Mesenteric fat pad (tissue), 1 donor: ENCODE measurements around the gene ZNF575. TPM values are rescaled to one million over a fixed set of nuclear protein-coding genes. Genes with fewer than 3 reads are reported as not detected.
"Not testable (repeated sequence)": the region's sequence is repeated elsewhere in the genome, so short reads cannot be mapped to it uniquely, and the experiment has no call there.

Experiments
- DNase-seq: peaks from one replicate; pipeline ENCODE4 v3.0.0-alpha.2; 2020; ENCODE audit warnings: low spot score
- total RNA-seq: library from RNA; stranded (reverse); fragmentation: NEBNext Ultra II Directional; extraction: Animal tissue kit (Norgen Biotek cat#: 25700); gene quantifications from one replicate; pipeline ENCODE4 v1.2.1, GENCODE V29; 2021
- donor health status: DM: yes; HTN: yes; CAD: no.

The ZNF575 gene
- total RNA-seq, 1 donor from 2014 or later = 1.7 TPM

DNA sequence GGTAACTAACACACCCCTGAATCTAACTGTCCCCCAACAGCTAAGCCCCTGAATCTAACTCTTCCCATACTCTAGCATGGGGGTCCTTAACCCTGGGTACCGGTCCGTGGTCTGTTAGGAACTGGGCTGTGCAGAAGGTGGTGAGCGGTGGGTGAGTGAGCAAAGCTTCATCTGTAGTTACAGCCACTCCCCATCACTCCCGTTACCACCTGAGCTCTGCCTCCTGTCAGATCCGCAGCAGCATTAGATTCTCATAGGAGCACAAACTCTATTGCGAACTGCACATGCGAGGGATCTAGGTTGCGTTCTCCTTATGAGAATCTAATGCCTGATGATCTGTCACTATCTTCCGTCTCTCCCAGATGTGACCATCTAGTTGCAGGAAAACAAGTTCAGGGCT, 22.3 kb upstream of the ZNF575 start:
- no peak for DNase-seq

DNA sequence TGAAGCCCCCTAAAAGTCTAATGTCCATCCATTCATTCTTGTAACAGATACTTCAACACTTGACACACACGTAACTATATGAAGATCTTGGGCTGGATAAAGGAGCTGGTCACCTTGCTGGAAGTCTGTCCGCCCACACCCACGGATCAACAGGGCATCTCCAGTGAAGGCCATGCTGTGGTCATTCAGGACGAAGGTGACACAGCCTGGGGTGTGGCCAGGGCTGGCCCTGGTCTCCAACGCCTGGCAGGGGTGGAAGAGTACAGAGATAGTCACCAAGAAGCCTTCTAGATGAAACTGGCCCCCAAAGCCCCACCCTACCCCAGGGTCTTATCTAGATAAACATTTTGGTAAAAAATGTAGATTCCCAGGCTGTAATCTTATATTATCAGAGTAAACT, 21.7 kb upstream of the ZNF575 start:
- no peak for DNase-seq

DNA sequence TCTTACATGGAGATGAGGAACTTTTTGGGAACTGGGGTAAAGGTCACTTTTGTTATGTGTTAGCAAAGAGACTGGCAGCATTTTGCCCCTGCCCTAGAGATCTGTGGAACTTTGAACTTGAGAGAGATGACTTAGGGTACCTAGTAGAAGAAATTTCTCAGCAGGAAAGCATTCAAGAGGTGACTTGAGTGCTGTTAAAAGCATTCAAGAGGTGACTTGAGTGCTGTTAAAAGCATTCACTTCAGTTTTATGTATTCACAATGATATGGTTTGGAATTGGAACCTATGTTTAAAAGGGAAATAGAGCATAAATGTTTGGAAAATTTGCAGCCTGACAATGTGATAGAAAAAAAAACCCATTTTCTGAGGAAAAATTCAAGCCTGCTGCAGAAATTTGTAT, 20.6 kb upstream of the ZNF575 start:
- DNase-seq = not testable (repeated sequence)

DNA sequence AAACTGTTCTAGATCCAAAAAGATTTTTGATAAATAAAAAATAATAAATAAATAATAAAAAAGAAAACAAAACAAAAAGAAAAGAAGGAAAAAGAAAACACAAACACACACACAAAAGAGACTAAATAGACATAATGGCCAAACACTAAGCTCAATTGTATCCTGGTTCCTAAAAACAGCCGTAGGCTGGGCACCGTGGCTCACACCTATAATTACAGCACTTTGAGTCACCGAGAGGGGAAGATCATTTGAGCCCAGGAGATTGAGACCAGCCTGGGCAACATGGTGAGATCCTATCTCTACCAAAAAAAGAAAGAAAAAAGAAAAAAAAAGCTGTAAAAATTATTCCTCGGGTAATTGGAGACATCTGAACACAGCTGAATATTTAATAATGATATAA, 14.9 kb upstream of the ZNF575 start:
- no peak for DNase-seq

DNA sequence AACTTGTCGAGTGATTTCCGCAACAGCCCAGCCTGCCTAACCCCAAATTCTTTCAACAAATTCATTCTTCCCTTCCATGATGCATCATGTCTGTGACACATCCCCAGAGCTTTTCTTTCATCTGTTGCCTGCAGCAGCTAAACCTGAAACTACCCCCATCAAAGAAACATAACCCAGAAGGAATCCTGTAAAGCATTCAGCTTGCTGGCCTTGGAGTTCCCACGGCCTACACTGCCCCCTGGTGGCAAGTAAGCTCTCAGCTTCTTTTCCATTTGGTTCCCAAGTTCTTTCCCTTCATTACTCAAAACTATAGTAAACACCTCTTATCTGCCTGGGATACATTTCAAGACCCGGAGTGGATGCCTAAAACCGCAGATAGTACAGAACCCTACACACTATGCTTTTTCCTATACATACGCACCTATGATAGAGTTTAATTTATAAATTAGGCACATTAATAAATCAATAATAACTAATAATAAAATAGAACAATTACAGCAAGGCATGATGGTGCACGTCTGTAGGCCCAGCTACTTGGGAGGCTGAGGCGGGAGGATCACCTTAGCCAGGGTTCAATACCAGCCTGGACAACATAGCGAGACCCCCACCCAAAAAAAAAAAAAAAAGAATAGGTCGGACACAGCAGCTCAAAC, 13.4 kb upstream of the ZNF575 start:
- DNase-seq = no peak

DNA sequence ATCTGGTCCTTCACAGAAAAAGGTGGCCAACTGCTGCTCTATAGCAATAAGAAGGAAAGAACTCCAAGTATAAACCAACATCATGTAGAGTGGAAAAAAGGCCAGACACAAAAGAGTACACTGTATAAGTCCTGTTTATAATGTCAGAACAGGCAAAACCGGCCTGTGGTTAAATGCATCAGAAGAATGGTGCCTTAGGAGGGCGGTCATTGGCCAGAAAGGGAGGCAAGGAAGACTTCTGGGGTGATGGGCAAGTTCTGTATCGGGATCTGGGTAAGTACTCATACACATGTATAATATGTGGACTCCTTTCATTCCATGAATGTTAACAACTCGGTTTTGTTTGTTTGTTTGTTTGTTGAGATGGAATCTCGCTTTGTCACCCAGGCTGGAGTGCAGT, 10.1 kb upstream of the ZNF575 start:
- DNase-seq = no peak

DNA sequence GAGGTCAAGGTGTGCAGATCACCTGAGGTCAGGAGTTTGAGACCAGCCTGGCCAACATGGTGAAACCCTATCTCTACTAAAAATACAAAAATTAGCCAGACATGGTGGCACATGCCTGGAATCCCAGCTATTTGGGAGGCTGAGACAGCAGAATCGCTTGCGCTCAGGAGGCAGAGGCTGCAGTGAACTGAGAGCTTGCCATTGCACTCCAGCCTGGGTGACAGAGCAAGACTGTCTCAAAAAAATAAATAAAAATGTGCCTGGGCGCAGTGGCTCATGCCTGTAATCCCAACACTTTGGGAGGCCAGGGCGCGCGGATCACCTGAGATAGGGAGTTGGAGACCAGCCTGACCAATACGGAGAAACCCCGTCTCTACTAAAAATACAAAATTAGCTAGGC, 9.3 kb upstream of the ZNF575 start:
- DNase-seq = not testable (repeated sequence)

DNA sequence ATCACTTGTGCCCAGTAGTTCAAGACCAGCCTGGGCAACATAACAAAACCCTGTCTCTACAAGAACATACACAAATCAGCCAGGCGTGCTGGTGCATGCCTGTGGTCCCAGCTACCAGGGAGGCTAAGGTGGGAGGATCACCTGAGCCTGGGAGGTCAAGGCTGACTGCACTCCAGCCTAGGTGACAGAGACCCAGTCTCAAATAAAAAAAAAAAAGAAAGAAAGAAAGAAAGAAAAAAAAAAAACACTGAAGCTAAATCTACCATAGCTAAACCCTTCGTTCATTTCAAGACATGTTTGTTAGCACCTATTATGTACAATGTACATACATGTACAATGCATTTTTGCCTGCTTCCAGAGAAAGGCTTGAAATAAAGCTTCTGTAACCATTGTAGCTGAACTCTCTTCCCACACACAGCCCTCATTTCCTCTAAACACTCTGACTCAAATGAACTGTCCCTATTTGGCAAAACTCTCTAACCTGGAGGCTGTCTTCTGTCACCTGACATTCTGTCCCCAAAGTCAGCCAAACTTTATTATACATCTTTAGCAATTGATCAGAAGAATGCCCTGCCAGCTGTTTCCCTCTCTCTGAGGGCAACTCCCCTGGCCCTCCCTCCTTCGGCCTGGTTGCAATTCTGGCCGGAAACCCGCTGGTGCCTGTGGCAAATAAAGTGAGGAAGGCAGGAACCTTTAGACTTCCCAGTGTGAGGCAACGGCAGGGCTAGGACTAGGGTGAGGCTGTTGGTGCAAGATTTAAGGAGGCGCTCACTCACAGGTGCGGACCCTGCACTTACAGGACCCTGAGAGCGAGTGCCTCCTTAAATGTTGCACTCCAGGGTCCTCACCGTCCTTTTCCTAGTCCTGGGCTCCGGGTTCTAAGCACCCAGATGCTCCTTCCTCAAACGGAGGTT, 7.8 kb upstream of the ZNF575 start:
- no peak for DNase-seq

DNA sequence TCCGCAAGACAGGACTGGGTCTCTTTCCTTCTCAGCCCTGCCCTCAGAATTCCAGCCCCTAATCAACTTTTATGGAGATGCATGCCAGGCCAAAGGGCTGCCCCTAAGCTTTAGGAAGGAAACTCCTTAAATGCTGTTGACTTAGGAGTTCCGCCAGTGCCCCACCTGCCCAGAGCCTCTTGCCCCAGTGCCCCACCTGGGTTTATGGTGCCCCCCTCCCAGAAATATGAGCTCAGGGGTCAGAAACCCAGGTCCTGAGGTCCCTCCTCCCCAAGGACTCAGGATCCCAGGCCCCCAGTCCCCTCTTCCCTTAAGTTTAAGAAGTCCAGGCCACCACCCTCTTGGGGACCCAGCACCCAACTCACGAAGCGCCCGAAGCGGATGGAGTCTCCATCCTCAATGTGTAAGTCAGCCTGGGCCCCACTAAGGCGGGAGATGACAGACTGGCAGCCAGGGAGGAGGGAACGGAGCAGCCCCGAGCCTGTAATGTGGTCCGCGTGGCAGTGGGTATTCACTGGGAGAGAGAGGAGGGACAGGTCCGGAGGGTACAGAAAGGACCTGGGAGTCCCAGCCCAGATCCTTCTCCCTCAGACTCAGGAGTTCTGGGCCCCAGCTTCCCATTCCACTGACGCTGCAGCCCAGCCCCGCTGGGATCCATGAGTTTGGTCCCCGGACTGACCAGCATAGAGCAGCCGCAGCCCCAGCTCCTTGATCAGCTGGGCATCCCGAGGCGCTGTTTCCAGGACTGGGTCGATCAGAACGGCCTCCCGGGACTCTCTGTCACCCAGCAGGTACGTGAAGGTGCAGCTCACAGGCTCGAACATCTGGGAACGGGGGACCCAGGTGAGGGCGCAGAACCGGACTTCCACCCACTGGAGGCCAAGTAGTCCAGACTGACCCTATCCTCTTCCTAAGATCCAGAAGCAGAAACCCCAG, 6.9 kb upstream of the ZNF575 start:
- DNase-seq = no peak

DNA sequence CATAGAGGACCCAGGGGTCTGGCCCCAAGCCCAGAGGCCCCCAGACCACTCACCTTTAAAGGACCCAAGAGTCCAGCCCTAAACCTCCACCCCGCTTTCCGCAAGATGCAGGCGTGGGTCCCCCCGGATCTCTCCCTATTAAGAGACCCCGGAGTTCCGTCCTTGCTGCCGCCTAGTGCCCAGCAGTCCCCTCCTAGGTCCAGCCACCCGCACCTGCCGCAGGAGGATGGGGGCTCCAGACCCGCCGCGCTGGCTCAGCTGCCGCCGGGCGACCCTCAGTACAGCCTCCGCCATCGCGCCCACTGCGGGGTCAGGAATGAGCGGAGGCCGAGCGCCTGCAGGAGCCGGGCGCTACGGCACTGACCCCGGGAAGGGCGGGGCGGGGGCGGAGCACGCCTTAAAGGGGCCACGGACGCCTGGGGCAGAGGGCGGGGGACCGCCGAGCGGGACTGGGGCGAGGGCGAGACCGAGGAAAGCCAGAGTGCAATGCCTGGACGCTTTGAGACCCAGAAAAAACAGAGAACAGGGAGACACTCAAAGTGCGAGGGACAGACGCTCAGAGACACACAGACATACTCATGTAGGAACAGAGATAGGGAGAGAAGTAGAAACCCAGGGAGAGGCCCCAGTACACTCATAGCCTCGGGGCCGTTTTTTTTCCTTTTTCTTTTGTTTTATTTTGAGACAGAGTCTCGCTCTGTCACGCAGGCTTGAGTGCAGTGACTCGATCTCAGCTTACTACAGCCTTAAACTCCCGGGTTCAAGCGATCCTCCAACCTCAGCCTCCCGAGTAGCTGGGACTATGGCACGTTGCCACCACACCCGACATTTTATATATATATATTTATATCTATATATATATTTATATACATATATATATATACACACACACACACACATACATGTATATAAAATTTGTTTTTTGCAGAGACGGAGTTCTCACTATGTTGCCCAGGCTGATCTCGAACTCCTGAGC, 5.8 kb upstream of the ZNF575 start, which contains the start of gene ETHE1:
Gene ETHE1, minus strand, starts transcription at position 318 of the 976 bp plus-strand sequence. Its CDS starts 24 bp downstream, at position 294.
- peak; percentile 95 for DNase-seq

DNA sequence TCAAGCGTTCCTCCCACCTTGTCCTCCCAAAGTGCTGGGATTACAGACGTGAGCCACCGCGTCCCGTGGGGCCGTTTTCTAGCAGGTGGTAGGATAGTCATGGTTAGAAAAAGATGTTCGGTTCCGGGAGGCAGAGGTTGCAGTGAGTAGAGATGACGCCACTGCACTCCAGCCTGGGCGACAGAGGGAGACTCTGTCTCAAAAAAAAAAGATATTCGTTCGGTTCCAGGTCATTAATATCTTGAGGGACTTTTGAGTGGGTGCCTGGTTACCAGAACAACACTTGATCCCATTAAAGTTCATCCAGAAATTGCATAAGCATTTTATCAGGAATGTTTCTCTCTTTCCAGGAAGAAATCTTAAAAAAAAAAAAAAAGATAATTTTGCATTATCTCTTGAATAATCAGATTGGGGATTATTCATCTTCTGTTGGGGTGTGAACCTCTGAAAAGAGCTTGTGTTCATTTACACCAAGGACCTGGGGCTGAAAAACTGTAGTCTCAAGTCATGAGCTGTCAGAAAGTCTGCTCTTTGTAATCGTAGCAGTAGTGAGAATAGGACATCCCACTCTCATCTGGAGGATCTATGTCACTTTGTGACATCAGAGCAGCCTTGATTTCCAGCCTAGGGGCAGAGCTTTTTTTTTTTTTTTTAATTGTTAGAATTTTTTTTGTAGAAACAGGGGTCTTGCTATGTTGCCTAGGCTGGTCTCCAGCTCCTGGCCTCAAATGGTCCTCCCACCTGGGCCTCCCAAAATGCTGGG, 4.9 kb upstream of the ZNF575 start:
- DNase-seq = no peak

DNA sequence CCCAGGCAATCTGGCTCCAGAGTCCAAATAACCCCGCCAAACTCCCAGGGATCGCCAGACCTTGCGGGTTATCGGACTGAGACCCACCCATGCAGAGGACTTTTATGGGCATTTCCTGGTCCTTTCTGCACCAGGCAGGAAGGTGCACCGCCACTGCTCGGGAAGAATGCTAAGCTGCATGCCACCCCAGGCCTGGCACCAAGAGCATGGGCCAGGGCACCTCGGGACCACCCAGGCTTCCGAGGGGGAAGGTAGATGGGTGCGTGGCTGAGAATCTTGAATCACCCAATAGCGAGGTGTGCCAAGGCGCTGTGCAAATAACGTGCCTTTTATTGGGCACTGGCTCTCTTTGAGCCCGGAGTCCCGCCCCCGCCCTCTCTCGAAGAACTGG, 422 bp upstream of the ZNF575 start:
- no peak for DNase-seq

DNA sequence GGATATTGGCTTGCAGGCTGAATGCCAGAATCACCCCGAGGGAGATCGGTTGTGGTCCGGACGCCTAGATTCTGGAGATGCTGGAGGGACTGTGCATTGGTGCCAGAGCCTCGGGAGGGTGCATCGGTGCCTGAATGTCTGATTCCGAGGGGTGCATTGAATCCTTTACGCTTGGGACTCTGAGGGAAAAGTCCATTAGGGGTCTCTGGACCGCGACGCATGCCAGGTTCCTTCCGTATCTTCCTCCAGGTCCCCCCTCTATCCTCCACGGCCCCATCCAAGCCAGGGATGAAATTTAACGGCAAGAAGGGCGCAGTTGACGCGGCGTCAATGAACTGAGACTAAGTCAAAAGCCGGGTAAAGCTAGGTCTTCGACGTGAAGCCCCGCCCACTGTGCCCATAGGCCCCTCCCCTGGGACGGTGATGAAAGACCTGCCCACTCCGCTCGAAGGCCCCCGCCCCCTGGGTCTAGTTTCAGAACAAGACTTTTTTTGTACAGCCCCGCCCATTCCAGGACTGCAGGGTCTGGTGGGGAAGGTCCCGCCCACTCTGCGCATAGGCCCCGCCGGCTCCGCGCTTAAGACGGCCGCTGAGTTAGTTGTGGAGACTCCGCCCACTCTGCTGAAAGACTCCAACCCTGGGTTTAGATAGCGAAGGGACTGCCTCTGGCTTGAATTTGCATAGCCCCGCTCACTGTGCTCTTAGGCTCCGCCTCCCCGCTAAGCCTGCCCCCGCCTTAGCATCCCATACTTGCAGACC, 737 bp downstream of the ZNF575 start:
- peak; percentile 98 for DNase-seq

DNA sequence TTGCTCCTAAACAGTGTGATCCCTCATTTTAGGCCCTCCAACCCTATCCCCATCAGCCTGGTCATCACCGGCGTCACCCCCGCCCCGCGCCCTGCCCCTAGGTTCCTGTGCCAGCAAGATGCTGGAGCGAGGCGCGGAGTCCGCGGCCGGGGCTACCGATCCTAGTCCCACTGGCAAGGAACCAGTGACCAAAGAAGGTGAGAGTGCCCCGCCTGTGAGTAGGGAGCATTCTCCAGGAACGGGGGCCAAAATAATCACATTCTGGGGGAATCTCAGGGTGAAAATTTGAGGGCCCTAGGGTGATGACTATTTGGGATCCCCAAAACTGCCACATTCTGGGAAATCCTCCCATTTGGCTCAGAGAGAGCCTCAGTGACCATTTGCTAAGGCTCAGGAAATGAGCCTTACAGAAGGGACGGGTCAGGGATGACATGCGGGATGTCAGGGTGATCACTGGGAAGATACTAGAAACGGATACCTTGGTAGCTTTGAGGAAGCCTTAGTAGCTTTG, 1.4 kb downstream of the ZNF575 start:
- DNase-seq = no peak

DNA sequence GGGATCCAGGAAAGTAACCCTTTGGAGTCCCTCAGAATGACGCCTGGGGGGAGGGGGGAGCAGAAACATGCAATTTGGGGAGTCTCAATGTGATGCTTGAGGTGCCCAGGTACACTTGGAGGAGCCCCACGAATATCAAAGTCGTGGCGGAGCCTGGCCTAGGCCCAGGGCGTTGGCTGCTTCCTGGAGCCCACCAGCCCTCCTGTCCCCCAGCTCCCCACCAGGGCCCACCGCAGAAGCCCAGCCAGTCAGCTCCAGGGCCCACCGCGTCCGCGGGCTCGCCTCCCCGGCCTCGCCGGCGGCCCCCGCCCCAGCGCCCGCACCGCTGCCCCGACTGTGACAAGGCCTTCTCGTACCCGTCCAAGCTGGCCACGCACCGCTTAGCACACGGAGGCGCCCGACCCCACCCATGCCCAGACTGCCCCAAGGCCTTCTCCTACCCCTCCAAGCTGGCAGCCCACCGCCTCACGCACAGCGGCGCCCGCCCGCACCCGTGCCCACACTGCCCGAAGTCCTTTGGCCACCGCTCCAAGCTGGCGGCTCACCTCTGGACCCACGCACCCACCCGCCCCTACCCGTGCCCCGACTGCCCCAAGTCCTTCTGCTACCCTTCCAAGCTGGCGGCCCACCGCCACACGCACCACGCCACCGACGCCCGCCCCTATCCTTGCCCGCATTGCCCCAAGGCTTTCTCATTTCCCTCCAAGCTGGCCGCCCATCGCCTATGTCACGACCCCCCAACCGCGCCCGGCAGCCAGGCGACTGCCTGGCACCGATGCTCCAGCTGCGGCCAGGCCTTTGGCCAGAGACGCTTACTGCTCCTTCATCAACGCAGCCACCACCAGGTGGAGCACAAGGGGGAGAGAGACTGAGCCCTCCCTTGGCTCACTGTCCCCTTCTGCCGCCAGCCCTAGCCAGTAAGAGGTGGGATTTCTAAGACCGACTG, 2.1 kb downstream of the ZNF575 start:
- no peak for DNase-seq

DNA sequence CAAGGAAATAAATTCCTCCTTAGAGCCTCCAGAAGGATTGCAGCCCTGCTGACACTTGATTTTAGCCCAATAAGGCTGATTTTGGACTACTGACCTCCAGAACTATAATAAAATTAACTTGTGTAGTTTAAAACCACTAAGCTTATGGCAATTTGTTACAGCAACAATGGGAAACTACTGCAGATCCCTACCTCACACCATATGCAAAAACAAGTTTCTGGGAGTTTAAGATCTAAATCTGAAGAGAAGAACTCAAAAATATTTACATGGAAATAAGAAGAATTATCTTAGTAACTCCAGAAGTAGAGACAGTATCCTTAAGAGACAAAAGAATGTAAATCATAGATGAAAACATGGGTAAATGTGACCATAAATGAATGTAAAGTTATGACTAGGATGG, 5.9 kb downstream of the ZNF575 start:
- no peak for DNase-seq

DNA sequence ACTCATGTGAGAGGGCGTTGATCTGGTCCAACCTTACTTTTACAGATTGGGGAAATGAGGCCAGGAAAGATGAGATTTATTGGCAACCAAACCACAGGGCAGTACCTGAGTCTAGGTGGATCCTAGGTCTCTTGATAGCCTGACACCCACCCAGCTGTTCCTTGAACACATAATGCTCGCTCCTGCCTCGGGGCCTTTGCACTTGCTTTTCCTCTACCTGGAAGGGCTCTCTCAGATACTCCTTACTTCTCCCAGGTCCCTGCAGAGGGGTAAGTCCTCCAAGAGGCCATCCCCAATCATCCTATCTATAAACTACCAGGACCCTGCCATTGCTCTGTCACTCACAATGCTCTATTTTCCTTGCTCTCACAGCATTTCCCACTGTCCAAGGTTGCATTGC, 7.4 kb downstream of the ZNF575 start:
- DNase-seq = no peak
